Measurements from ENCODE around the gene AGAP3. TPM values are rescaled to one million over a fixed set of nuclear protein-coding genes. Genes with fewer than 3 reads are reported as not detected.

The AGAP3 gene
- total RNA-seq, 4 donors from 2014 or later: 28.2 to 174 (median 53.2) TPM

DNA sequence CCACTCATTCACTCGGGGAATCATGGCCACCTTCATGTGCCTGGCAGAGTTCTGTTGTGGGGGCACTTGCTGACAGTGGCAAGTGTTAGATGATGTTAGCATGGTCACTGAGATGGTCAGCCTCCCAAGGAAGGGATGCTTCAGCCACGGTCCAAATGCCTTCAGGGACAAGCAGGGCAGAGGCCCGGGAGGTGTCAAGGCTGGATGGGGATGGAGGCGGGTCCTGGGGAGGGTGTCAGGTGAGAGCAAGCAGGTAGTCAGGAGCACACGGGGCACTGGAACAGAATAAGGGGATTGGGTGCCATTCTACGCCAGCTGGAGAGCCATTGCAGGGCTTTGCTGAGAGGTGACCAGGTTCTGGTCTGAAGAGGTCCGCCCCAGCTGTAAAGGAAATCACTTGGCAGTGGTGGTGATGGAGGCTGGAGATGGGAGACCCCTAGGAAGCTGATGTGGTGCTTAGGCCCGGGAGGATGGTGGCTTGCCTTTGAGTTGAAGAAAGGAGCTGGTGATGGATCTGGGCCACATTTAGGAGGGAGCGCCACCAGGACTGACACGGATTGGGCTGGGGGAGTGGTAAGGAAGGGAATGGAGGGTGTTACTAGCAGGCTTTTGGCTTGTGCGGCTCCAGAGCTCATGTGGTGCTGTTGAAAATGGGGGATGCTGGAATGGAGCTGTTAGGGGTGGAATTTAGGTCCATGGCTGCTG is 24.1 kb downstream of the AGAP3 start:
- H3K27ac ChIP-seq: peak overlapping the region; percentile 70 to 76
- intact Hi-C loops (cut with DNase I; ENCODE audit: low total_unique reads): loop anchor here (10.0 kb wide), 1 partner anchor 86 kb away; the partner anchor contains the start of genes ABCB8 and ATG9B

DNA sequence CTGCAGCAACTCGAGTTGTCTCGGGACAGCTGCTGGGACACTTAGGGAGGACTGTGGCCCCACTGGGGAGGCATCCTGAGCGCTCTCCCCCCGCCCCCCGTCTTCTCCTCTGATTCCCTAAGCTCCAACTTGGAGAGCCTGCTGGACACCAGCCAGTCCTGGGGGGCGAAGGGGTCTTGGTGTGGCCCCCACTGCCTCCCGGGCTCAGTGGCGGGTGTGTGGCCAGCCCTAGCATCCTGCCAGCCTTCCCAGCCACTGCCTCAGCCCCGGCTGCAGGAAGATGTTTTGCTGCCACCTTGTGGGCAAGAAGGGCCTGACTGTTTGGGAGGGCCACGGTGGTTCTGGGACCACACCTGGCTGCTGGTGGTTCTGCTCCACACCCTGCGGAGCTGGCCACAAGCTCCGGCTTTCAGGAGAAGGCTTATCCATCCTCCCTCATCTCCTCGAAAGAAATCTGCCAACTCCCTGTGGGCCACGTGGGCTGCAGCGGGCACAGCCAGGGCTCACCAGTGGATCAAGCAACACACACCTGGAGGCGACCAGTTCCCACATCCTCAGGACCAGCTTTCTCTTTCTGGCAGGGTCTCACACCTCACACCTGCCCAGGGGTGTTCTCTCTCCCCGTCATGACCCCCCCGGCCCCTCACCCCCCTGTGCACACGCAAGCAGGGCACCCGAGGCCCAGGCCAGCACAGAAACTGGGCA is 24.8 kb downstream of the AGAP3 start:
- no peak for TF ChIP-seq POLR2A (IDR thresholded peaks at IDR 0.05)
- TF ChIP-seq, protein P1, sequence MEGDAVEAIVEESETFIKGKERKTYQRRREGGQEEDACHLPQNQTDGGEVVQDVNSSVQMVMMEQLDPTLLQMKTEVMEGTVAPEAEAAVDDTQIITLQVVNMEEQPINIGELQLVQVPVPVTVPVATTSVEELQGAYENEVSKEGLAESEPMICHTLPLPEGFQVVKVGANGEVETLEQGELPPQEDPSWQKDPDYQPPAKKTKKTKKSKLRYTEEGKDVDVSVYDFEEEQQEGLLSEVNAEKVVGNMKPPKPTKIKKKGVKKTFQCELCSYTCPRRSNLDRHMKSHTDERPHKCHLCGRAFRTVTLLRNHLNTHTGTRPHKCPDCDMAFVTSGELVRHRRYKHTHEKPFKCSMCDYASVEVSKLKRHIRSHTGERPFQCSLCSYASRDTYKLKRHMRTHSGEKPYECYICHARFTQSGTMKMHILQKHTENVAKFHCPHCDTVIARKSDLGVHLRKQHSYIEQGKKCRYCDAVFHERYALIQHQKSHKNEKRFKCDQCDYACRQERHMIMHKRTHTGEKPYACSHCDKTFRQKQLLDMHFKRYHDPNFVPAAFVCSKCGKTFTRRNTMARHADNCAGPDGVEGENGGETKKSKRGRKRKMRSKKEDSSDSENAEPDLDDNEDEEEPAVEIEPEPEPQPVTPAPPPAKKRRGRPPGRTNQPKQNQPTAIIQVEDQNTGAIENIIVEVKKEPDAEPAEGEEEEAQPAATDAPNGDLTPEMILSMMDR (IDR thresholded peaks at IDR 0.05): peak; percentile 91 to 96 (median 93)
- intact Hi-C loops (cut with DNase I; ENCODE audit: low total_unique reads): loop anchor here (10.0 kb wide), 1 partner anchor 86 kb away; the partner anchor contains the start of genes ABCB8 and ATG9B
- H3K4me1 ChIP-seq: peaks cover 0 to 29% of the 10 kb centered on the region in 2 donors
- peak; percentile 80 to 81 for DNase-seq
- H3K4me3 ChIP-seq: no peak overlapping the region
- H3K9me3 ChIP-seq: no peaks in the 10 kb centered on the region
- peak overlapping the region in 1 of 2 donors; percentile 76 for H3K27ac ChIP-seq
- H3K27me3 ChIP-seq: no peaks in the 10 kb centered on the region
- H3K36me3 ChIP-seq: no peaks in the 10 kb centered on the region

More for the DNA sequence above, 24.1 kb downstream of the AGAP3 start:
- TF ChIP-seq POLR2A (IDR thresholded peaks at IDR 0.05): no peak
- TF ChIP-seq, protein P1 (IDR thresholded peaks at IDR 0.05): no peak
- Histone ChIP-seq H3K9me3 (no peaks in the 10 kb centered on the region), H3K4me1 (peaks cover 0 to 22% of the 10 kb centered on the region in 2 donors), H3K36me3 (no peaks in the 10 kb centered on the region), H3K27me3 (no peaks in the 10 kb centered on the region), H3K4me3 (no peak overlapping the region)
- no peak for DNase-seq

DNA sequence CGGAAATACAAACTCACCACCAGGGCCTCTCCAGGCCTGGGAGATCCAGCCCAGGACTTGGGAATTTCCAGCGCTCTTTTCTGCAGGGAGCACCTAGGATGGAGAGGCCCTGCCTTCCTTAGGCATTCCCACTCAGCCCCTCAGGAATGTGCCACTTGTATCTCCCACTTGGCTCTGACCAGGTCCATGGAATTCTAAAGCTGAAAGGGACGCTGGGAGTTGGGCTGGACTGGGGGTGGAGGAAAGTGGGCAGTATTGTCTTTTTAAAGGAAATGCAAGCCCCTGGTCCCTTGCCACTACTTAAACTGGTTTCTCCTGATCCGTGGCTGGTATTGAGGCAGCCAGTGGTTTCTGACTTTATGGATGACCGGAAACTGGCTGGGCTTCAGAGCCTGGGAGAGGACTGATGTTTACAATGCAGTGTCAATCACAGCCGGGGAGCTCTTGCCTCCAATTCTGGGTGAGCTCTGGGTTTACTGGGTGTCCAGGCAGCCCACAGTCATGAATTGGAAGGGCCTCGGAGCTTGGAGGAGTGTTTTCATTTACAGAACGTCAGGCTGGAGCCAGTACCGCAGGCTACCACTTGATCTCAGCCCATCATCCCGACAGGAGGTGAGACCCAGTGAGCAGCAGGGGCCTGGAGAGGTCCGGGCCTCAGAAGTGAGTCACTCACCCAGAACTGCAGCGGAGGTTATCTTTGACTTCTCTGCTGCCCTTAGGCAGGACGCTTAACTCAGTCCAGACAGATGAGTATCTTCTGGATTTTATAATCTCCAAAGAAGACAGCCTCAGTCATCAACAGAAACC is 27.3 kb downstream of the AGAP3 start:
- no peak overlapping the region for H3K4me3 ChIP-seq
- DNase-seq: no peak
- no peak for TF ChIP-seq POLR2A (IDR thresholded peaks at IDR 0.05)
- TF ChIP-seq, protein P1 (IDR thresholded peaks at IDR 0.05): no peak
- no peaks in the 10 kb centered on the region for H3K36me3 ChIP-seq
- intact Hi-C loops (cut with DNase I; ENCODE audit: low total_unique reads): loop anchor here (10.0 kb wide), 1 partner anchor 89 kb away; the partner anchor contains the start of genes ABCB8 and ATG9B
- peaks cover 0 to 29% of the 10 kb centered on the region in 2 donors for H3K4me1 ChIP-seq
- H3K27me3 ChIP-seq: no peaks in the 10 kb centered on the region
- no peaks in the 10 kb centered on the region for H3K9me3 ChIP-seq
- no peak overlapping the region for H3K27ac ChIP-seq

DNA sequence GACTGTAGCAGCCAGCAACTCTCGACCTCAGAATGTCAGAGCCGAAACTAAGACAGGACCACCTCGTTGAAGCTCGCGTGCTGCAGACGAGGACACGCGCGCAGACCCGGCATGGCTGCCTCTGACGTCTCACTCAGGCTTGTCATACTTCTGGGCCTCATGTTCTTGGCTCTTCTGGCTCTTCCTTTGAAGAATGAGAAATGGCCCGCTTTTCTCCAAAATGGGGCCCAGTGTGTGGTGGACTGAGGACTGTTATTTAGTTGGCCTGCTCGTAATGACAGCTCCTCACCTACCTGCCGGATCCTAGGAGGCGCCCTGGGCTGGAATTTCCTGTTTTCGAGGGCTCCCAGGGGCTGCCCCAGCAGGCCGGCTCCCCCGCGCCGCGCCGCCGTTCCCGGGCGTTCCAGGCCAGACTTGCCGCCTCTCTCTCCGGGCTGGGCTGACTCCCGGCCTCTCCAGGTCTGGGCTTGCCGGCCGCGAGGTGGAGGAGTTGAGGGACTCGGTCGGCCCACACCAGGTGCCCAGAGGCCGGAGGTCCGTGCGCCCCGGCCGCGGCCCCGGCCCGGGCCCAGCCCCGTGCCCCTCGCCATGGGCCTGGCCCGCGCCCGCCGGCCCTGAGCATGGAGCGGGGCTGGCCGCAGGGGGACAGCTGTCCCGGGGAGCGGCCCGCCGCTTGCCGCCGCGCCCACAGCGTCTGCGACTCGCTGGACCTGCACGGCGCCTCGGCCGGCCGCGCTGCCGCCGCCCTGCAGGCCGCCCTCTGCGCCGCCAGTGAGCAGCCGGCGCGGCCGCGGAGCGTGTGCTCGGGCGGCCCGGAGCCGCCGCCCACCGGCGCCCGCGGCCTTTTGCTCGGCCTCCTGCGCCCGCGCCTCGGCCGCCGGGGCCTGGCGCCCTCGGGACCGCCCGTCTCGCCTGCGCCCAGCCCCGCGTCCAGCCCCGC is 28.1 kb downstream of the AGAP3 start:
- H3K36me3 ChIP-seq: no peaks in the 10 kb centered on the region
- no peak for DNase-seq
- H3K27me3 ChIP-seq: no peaks in the 10 kb centered on the region
- TF ChIP-seq, protein P1 (IDR thresholded peaks at IDR 0.05): no peak
- TF ChIP-seq POLR2A (IDR thresholded peaks at IDR 0.05): no peak
- no peaks in the 10 kb centered on the region for H3K9me3 ChIP-seq
- no peak overlapping the region for H3K27ac ChIP-seq
- no peak overlapping the region for H3K4me3 ChIP-seq
- intact Hi-C loops (cut with DNase I; ENCODE audit: low total_unique reads): loop anchor here (10.0 kb wide), 1 partner anchor 90 kb away; the partner anchor contains the start of genes ABCB8 and ATG9B
- peaks cover 0 to 29% of the 10 kb centered on the region in 2 donors for H3K4me1 ChIP-seq

All from uterus (tissue), 4 donors.